Measurements from ENCODE around the gene HMOX1.

Gene HMOX1, protein sequence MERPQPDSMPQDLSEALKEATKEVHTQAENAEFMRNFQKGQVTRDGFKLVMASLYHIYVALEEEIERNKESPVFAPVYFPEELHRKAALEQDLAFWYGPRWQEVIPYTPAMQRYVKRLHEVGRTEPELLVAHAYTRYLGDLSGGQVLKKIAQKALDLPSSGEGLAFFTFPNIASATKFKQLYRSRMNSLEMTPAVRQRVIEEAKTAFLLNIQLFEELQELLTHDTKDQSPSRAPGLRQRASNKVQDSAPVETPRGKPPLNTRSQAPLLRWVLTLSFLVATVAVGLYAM

GRCh38 chr22:35380537-35381423 is at the start of gene HMOX1:
TSS of gene HMOX1 (plus strand) at chr22:35381096. CDS start at chr22:35381174, 78 bp downstream.
- DNase-seq: peak; percentile 49

DNA sequence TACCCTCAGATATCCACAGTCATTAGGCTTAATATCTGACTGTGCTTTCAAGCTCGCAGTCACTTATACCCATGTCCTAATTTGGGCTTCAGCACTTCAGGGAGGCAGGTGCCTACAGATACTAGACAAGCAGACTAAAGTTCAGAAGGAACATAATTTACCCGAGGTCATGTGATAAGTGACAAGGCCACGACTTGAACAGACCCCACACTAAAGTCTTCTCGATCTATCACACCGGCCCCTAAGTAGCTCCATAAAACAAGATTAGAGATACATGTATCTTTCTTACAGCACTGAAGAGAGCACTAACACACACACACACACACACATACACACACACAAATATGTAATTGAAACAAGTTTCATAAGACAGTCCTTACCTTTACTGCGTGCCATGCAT is 48.6 kb upstream of the HMOX1 start:
- DNase-seq: no peak

DNA sequence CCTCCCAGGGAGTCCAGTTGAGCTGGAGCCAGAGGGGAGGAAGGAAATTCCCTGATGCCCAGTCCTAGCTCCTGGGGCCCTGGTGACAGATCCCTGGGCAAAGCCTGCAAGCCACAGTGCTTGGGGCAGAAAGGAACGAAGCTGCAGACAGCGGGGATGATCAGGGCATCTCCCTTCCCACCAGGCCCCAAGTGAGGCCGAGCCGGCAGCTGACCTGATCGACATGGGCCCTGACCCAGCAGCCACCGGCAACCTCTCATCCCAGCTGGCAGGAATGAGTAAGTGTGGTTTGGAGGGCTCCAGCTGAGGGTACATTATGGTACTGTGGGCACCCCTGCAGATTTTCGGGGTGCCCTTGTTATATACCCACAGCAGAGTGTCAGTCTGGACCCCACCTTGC is 47.7 kb upstream of the HMOX1 start:
- DNase-seq: no peak

DNA sequence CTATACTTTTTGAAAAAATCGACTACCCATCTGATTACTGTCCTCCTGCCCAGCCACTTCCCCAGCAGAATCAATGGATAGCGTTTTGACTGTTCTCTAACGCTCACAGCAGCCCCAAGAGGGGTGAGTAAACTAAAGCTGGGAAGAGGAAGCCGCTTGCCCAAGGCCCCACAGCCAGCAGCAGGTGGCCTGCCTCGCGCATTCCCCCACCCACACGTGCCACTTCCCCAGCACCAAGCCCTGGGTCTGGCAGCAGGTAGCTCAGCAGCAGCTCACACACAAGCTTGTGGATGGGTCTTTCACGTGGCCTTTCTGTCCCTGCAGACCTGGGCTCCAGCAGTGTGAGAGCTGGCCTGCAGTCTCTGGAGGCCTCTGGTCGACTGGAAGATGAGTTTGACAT is 46.9 kb upstream of the HMOX1 start:
- DNase-seq: peak; percentile 54

GRCh38 chr22:35335468-35335867 is 45.4 kb upstream of the HMOX1 start:
- DNase-seq: no peak

DNA sequence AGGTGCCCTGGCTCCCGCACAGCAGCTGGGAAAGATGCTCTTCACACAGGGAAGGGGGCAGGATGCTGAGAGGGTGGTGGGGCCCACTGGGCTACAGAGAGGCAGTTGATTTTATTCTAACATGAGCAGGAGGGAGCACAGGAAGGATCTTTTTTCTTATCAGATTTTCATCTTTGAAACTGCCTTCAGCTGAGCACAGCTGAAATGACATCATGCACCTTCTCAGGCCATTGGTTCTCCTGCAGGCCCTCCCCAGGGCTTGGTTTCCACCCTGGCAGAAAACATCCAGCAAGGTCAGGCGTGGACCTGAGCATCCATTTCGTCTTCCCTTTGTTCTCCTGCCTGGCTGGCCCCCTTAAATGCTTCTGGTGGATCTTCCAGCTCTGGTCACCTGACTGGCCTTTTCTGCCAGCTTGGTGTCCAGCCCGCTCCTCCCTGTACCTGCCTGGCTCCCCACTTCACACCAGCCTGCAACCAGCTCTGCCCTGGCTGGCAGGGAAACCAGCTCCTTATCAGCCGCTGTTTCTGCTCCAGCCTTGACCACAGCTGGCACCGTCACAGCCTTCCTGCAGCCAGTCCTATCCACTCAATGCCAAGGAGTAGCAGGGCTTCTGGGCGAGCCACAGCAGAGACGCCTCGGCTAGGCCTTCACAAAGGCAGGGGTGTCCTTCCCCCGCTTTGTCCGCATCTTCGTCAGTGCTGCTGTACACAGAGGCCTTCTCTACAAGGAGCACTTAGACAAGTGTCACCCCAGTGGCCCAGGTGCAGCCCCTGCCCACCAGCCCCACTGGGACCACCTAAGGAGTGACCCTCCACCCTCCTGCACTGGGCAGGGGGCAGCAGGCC is 44.7 kb upstream of the HMOX1 start:
- no peak for DNase-seq

DNA sequence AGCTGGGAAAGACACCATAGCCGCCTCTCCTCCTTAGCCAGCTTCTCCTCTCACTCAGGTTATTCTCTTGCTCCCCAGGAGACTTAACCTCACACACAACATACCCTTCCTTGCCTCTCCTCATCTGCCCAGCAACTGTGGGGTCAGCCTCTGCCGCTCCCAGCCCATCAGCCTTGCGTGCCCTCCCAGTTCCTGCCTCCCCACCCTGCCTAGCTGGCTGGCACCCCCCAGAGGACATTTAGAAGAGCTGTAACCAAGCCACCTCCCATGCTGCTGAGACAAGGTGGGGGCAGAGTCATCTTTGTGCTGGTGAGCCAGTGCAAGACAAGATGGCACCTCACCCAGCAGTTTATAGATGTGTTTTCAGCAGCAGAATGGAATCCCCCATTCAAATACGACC is 43.0 kb upstream of the HMOX1 start:
- DNase-seq: no peak

GRCh38 chr22:35341090-35341874 is 39.6 kb upstream of the HMOX1 start:
- DNase-seq: no peak

GRCh38 chr22:35342390-35342789 is 38.5 kb upstream of the HMOX1 start:
- no peak for DNase-seq

- no peak for DNase-seq
Observed at GRCh38 chr22:35343664-35344550, 37.0 kb upstream of the HMOX1 start.

DNA sequence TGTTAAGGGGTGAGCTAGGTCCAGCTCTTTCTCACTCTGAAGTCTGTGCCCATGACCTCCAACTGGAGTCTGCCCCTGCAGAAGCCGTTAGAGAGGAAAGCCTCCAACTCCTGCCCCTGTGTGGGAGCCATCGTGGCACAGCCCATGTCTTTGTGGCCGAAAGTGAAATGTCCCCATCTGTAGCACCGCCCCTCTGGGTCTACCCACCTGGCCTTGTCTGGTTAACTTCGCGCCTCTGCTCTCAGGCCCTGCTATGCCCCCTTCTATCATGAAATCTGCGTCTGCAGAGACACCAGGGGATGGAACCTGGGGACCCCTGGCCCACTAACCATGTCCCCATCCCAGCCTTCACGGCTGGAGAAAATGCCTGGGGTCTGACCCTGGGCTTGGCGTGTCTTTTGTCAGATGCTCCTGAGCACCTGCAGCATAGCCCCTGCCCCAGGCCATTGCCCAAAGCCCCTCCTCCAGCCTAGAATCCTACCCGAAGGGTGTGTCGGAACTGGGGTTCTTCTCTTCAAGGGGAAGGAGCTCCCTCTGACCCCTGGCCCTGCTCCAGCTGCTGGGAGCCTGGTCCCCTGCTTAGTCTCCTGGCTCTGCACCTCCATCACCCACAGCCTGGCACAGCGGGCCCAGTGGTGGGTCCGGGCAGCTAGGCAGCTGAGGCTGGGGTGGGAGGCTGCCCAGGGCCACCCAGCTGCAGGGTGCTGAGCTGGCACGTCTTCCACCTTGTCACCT is 35.8 kb upstream of the HMOX1 start:
- no peak for DNase-seq

DNA sequence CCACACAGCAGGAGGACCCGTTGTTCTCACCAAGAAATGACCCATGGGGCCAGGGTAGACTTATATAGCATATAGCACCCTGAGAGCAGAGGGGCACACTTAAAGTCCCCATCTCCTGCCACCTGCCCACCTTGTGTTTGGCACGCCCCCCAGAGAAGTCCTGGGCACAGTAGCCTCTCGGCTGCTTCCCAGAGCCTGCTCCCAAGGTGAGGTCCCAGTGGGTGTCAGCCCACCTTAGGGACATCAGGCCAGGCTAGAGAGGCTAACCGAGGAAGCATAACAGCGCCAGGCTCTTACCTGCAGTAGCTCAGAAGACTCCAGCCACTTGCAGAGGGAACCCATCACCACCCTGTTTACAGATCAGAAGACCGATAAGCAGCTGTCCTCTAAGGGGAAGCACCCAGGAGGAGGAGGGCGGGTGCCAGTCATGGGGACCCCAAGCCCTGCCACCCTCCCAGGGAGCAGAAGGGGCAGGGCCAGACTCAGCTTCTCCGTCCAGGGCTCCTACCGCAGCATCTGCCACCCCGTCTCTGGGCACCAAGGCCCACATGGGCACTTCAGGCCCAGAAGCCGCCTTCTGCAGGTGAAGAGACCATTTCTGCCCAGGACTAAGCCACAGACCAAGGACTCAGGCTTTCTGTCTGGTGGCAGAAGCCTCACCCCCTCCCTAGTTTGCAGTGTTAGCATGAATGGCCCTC is 34.9 kb upstream of the HMOX1 start:
- no peak for DNase-seq

DNA sequence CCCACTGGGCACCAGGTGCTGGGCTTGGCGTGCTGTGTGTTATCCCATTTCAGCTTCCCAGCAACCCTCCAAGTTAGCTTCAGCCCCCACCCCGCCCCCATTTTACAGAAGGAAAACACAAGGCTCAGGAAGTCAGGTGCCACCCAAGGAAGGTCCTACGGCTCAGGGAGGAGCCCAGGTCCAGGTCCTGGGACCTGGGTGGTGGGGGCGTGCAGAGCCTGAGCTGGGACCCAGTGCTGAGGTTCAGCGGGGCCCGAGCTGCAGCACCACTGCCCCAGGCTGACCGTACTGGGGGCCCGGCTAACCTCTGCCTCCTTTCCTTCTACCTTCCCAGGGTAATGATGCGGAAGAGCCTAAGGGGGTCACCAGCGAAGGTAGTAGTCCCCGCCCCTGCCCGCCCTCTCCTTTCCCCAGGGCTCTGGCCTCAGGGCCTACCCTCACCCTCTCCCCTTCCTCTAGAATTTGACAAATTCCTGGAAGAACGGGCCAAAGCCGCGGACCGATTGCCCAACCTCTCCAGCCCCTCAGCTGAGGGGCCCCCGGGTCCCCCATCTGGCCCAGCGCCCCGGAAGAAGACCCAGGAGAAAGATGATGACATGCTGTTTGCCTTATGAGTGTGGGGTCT is 34.2 kb upstream of the HMOX1 start:
- no peak for DNase-seq

GRCh38 chr22:35347462-35347861 is 33.4 kb upstream of the HMOX1 start:
- DNase-seq: no peak

- DNase-seq: no peak
Observed at GRCh38 chr22:35348026-35348590, 32.8 kb upstream of the HMOX1 start.

DNA sequence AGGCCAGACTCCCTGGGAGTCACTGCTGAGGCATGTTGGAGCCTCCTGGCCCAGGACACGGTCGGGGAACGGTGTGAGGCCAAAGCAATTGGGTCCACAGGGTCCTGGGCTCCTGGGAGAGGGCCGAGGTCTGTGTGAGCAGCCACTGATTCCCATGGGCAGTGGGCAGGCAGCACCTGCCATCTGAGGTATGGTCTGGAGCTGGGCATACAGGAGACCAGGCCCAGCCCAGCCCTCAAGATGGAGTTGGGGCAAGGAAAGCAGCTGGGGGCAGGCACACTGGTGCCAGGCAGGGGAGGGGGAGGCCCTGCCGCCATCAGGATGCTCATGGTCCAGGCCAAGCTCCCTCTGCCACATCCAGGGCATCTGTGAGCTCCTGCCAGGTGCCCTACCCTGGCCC is 32.2 kb upstream of the HMOX1 start:
- no peak for DNase-seq

- no peak for DNase-seq
Observed at GRCh38 chr22:35349368-35349703, 31.6 kb upstream of the HMOX1 start.

DNA sequence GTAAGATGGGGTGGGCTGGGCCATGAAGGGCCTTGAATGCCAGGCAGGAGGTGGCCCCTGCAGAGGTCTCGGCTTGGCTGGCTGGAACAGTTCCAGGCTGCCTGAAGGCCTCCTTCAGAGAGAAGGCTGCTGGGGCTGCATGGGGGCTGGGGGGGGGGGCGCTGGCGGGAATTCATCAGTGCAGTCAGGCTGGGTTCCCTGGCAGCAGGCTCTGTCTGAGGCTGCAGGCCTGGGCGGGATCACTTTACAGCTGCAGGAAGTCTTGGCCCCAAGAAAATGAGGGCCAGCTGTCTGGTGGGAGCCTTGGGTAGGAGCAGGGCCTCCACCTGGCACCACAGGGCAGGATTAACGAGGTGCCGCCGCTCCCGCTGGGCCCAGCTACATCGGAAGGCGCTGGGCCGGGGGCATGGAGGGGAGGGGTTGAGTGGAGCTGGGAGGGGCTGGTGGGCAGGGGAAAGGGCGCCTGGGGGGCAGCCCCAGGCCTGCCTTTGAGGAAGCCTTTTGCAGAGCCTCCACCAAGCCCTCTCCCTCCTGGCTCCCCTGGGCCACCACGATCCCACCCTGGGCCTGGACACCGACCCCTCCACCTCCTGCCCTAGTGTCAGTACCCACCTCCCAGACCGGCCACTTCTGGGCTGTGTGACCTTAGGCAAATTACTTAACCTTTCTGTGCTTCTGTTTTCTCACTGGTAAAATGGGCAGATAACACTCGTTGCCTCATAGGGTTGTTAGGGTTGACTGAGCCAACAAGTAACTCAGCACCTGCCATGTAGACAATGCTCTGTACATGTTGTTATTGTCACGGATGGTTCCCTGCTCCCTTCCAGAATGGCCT is 31.0 kb upstream of the HMOX1 start:
- DNase-seq: no peak
